GM21825 (cell line): ENCODE results near the gene WDFY1.
"Not testable (repeated sequence)": the region's sequence is repeated elsewhere in the genome, so short reads cannot be mapped to it uniquely, and the experiment has no call there.

ENCODE experiments used
- ATAC-seq: cut with Tn5 transposase; IDR thresholded peaks from one replicate; pipeline ENCODE4 v1.9.1; 2021; ENCODE audit warnings: mild to moderate bottlenecking, moderate library complexity; ENCODE audit not compliant: unreplicated experiment

WDFY1 gene

GRCh38 chr2:223959688-223960087 lies 14.6 kb upstream of the WDFY1 start:
- ATAC-seq = no peak

- peak; percentile 90 for ATAC-seq
Measured at GRCh38 chr2:223957092-223957851, 12.1 kb upstream of the WDFY1 start, which contains the start of gene MRPL44. MRPL44 (plus strand) TSS chr2:223957463; CDS start chr2:223957473, 10 bp downstream.

DNA sequence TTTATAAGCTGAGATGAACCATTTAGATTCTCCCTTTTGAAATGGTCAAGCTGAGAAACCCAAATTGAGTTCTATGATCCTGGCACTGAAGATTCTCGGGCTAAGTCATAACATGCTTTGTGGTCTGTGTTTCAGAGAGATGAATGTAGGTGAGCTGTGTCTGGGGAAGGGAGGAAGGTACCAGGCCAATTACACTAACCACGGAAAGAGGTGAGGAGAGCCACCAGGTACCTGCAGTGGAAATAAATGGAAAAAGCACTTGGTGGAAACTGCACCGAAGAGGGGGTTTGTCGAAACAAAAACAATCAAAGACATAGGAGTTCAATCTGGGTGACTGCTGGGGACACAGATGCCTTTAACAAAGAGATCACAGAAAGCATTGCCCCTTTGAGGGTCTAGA lies 11.2 kb upstream of the WDFY1 start:
- no peak for ATAC-seq

- no peak for ATAC-seq
Measured at GRCh38 chr2:223954401-223954800, 9.3 kb upstream of the WDFY1 start.

DNA sequence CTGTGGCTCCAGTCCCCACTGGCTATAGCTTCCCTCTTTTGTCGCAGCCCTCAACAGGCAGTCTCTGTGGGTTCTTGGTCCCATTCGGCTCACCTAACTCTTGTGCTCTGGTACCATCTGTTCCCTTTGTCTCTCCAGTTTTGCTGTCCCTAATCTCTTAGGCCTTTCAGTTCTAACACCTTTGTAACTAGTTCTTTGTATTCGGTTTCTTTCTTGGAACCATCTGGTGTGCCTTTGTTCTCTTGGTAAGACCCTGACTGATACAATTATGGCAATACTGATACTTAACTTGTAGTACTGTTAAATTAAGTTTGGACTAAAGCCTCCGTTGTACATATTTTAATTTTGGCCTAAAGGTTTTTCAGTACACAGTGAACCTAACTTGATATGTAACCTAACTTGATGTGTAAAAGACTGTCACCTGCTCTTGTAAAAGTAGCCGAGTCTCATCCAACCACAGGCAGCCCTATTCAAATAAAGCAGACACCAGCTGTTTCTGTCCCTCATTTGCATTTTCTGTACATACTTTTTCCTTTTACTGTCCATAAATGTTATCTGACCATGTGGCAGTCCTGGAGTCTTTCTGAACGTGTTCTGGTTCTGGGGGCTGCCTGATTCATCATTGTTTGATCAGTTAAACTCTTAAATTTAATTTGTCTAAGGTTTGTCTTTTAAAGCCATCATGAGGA lies 7.3 kb upstream of the WDFY1 start:
- peak; percentile 47 for ATAC-seq

DNA sequence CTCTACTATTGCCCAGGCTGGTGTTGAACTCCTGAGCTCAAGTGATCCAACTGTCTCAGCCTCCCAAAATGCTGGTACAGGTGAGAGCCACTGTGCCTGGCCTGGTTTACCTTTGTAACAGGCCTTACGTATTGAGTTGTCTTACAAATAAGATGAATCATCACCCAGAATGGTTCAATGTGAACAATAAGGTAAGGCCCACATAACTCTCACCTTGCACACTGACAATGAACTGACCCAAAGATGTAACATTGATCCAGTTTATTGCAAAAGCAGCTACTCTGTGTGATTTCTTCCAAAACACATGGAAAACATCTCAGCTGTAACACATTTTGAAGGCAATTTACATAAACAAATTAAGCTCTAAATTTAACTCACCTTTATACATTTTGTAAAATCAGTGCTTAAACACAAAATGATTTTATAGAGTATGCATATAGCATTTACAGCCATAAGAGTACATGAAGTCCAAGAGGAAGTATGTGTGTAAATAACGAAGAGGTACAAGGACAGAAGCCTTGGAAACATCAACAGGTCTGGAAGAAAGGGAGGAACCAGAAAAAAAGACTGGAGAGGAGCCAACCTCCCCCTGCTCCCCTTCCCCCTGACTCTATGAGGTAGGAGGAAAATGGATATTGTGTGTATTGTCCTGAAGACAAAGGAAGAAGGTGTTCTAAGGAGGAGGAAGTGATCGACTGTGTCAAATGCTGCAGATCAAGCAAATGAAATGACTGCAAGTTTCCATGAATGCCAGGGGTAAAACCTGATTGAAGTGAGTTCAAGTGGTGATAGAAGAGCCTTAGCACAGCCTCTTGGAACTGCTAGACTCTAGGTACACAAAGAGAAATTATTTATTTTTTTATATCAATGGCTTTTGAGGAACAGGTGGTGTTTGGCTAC lies 5.6 kb upstream of the WDFY1 start:
- no peak for ATAC-seq

- ATAC-seq = no peak
Measured at GRCh38 chr2:223949241-223949840, 4.2 kb upstream of the WDFY1 start.

- ATAC-seq = no peak
Measured at GRCh38 chr2:223947711-223948205, 2.6 kb upstream of the WDFY1 start.

DNA sequence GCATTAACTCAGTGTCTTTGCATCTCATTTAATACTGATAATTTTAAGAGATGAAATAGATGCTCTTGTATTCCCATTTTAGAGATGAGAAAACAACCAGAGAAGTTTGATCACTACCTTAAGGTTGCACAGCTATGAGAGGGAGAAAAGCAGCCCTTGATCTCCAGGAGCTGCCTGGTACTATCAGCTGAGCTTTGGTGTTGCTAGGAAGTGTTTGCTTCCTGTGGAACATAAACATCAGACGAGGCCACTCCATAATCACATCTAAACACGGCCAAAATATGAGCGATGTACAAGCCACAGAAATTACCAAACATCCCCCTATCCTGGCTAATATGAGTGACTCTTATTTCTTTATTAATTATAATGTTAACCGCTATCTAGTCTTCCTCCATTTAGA lies 620 bp upstream of the WDFY1 start:
- no peak for ATAC-seq

DNA sequence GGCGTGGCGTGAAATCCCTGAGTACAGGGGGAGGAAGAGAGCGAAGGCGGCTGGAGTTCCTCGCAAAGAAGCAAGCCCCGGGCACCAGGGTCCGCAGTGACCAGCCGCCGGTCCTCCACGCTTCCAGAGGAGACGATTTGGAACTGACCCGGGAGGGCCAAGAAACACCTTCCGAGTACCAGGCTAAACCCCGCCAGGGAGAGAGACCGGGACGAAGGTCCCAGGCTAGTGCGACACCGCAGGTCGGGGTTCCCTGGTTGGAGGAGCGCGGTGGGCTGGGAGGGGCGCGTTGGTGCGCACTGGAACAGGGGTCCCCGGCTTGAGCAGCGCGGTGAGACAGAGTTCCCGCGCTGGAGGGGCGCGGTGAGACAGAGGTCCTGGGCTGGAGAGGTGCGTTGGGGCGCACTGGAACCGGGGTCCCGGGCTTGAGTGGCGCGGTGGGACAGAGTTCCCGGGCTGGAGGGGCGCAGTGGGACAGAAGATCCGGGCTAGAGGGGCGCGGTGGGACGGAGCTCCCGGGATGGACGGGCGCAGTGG lies 901 bp downstream of the WDFY1 start:
- peak; percentile 24 for ATAC-seq

DNA sequence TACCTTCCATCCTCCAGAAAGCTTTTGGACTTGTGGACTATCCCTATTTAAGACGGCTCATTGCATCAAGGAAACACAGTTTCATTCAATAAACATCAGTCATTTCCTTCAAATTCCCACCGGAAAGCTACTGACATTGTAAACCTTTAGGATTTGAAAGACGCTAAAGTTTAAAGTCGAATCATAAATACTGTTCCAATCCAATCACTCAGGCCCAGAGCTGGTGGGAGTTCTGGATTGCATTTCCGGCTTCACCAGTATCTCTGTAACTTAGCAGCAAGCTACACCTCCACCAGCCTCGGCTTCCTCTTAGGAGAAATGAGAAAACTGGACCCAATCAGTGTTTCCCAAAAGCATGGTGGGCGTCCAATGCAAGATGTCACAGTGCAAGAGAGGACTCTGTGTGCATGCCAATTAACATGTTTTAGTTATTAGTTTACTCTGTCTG lies 1.6 kb downstream of the WDFY1 start:
- ATAC-seq = no peak

- ATAC-seq = no peak
Measured at GRCh38 chr2:223943135-223943534, 2.0 kb downstream of the WDFY1 start.

GRCh38 chr2:223941579-223942277 lies 3.4 kb downstream of the WDFY1 start:
- ATAC-seq = peak; percentile 40

DNA sequence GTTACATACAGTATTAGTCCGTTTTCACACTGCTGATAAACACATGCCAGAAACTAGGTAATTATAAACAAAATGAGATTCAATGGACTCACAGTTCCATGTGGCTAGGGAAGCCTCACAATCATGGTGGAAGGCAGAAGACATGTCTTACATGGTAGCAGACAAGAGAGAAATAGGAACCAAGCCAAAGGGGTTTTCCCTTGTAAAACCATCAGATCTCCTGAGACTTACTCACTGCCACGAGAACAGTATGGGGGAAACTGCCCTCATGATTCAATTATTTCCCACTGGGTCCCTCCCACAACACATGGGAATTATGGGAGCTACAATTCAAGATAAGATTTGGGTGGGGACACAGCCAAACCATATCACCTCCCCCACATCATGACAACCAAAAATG lies 5.7 kb downstream of the WDFY1 start:
- not testable (repeated sequence) for ATAC-seq

- ATAC-seq = no peak
Measured at GRCh38 chr2:223937535-223937934, 7.6 kb downstream of the WDFY1 start.

DNA sequence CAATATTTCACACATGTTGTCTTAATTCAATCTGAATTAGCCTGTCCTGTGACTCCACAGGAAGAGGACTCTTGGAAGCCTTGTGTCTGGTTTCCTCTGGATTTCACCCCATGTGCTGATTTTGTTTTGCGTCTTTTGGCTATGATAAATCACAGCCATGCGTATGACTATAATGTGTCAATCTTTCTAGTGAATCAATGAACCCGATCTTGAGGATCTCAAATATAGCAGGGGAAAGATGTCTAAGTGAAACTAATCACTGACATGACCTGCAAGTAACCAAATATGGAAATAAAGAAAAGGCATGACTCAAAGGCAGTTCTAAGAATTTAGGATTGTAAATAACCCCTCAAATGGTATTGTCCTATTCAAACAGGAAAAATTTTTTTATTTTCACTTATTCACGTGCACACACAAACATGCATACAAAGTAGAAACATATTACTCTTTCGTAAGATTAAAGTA lies 8.2 kb downstream of the WDFY1 start:
- no peak for ATAC-seq

- ATAC-seq = no peak
Measured at GRCh38 chr2:223935459-223936125, 9.5 kb downstream of the WDFY1 start.

- no peak for ATAC-seq
Measured at GRCh38 chr2:223934870-223935269, 10.3 kb downstream of the WDFY1 start.
